GM12878 (cell line): ENCODE data around the gene KLF12. TPM values are rescaled to one million over a fixed set of nuclear protein-coding genes. Genes with fewer than 3 reads are reported as not detected.

ENCODE experiments used
- ATF3 ChIP-seq: IDR thresholded peaks from 2 replicates; pipeline ENCODE4 v1.6.1; 2011; ENCODE audit warnings: low read depth, mild to moderate bottlenecking, low read length, moderate library complexity, borderline replicate concordance; ENCODE audit errors: extremely low read depth
- BCLAF1 ChIP-seq: fragments of 450-650 bp; IDR thresholded peaks from 2 replicates; pipeline ENCODE4 v1.6.1; 2017; ENCODE audit warnings: antibody characterized with exemption, mild to moderate bottlenecking, moderate library complexity
- BHLHE40 ChIP-seq, 2 experiments: fragments of 450-650 bp in 1 of 2; IDR thresholded peaks; 2 replicates each; pipeline ENCODE4 v1.6.1; 2011 to 2017; ENCODE audit warnings: low read depth in 2 of 2, borderline replicate concordance in 1 of 2, improper control_type of control experiment in 1 of 2, low read length in 1 of 2, mild to moderate bottlenecking in 1 of 2
- IRF4 ChIP-seq: IDR thresholded peaks from 2 replicates; pipeline ENCODE4 v1.6.1; 2011; ENCODE audit warnings: low read depth, low read length
- MEF2A ChIP-seq: IDR thresholded peaks from 2 replicates; pipeline ENCODE4 v1.6.1; 2011; ENCODE audit warnings: low read depth, mild to moderate bottlenecking, low read length, moderate library complexity; ENCODE audit not compliant: insufficient read depth
- RAD21 ChIP-seq: IDR thresholded peaks from 2 replicates; pipeline ENCODE4 v1.6.1; 2011; ENCODE audit warnings: mild to moderate bottlenecking, low read depth, low read length, moderate library complexity; ENCODE audit not compliant: insufficient read depth
- RAD51 ChIP-seq: fragments of 450-650 bp; IDR thresholded peaks from 2 replicates; pipeline ENCODE4 v1.6.1; 2016; ENCODE audit warnings: moderate library complexity, mild to moderate bottlenecking, inconsistent platforms
- RFX5 ChIP-seq: IDR thresholded peaks from 2 replicates; pipeline ENCODE4 v1.6.1; 2011; ENCODE audit warnings: low read depth, low read length, improper control_type of control experiment
- RUNX3 ChIP-seq: IDR thresholded peaks from 2 replicates; pipeline ENCODE4 v1.6.1; 2012; ENCODE audit warnings: low read length, inconsistent platforms
- SRF ChIP-seq, 2 experiments: IDR thresholded peaks; 2 replicates each; pipeline ENCODE4 v1.6.1; 2011; ENCODE audit warnings: low read depth in 2 of 2, low read length in 2 of 2, mild to moderate bottlenecking in 1 of 2, moderate library complexity in 1 of 2
- TARDBP ChIP-seq: IDR thresholded peaks from 2 replicates; pipeline ENCODE4 v1.6.1; 2016; ENCODE audit warnings: borderline replicate concordance
- ZNF207 ChIP-seq: fragments of 450-650 bp; IDR thresholded peaks from 2 replicates; pipeline ENCODE4 v1.6.1; 2014; ENCODE audit warnings: antibody characterized with exemption, mild to moderate bottlenecking, borderline replicate concordance
- ZNF217 ChIP-seq: fragments of 450-650 bp; IDR thresholded peaks from 2 replicates; pipeline ENCODE4 v1.6.1; 2017; ENCODE audit warnings: antibody characterized with exemption, mild to moderate bottlenecking
- polyA plus RNA-seq, 11 experiments: library from polyadenylated mRNA; depleted of rRNA in 4 of 11; unstranded in 6 of 11; stranded (reverse) in 5 of 11; fragments of >200 nt; fragmentation: Nextera tagmentation in 4 of 11; fragmentation: Illumina TruSeq in 1 of 11; extraction: Ambion mirVana in 4 of 11; extraction: Trizol in 1 of 11; gene quantifications; 1 replicate in 1 of 11; 2 replicates in 10 of 11; pipeline versions ENCODE4 v1.2.1 to v1.2.3, GENCODE V29; 2011 to 2016; ENCODE audit warnings: inconsistent platforms in 2 of 11, missing spikeins in 2 of 11, low read depth in 1 of 11
- total RNA-seq, 4 experiments: library from RNA; depleted of rRNA in 3 of 4; stranded (reverse); fragments of >200 nt in 3 of 4; fragmentation: Illumina TruSeq in 1 of 4; extraction: Trizol in 1 of 4; gene quantifications; 2 replicates each; pipeline versions ENCODE4 v1.2.1 to v1.2.3, GENCODE V29; 2013 to 2021
- TF ChIP-seq, protein P1 (sequence below): IDR thresholded peaks from 2 replicates; pipeline ENCODE4 v1.6.1; 2012; ENCODE audit warnings: improper control_type of control experiment, low read depth, low read length; ENCODE audit not compliant: insufficient replicate concordance
- TF ChIP-seq, protein P2 (sequence below): IDR thresholded peaks from 2 replicates; pipeline ENCODE4 v1.6.1; 2012; ENCODE audit warnings: low read length, inconsistent platforms

Gene KLF12
- total and polyA plus RNA-seq, 10 of the 15 experiments (the other 5 are each of a cell fraction or from before 2014, with no cell fraction given) = 0.11 to 11.4 (median 0.98) TPM

DNA sequence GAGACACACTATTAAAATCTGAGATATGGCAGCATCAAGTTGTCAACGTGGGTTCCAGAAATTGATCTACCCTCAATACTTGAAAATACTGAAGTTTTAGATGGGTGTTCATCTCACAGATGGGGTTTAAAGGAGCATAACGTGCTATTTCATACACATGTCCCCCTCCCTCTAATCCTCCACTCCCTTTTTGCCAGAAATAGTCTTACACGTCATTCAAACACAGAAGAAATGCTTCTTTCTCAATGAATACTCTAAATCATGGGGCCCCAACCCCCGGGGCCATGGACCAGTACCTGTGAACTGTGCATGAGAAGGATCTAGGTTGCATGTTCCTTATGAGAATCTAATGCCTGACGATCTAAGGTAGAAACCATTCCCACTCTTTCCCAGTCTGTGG lies 19.6 kb downstream of the KLF12 start (continued):
- TF ChIP-seq, protein P1, sequence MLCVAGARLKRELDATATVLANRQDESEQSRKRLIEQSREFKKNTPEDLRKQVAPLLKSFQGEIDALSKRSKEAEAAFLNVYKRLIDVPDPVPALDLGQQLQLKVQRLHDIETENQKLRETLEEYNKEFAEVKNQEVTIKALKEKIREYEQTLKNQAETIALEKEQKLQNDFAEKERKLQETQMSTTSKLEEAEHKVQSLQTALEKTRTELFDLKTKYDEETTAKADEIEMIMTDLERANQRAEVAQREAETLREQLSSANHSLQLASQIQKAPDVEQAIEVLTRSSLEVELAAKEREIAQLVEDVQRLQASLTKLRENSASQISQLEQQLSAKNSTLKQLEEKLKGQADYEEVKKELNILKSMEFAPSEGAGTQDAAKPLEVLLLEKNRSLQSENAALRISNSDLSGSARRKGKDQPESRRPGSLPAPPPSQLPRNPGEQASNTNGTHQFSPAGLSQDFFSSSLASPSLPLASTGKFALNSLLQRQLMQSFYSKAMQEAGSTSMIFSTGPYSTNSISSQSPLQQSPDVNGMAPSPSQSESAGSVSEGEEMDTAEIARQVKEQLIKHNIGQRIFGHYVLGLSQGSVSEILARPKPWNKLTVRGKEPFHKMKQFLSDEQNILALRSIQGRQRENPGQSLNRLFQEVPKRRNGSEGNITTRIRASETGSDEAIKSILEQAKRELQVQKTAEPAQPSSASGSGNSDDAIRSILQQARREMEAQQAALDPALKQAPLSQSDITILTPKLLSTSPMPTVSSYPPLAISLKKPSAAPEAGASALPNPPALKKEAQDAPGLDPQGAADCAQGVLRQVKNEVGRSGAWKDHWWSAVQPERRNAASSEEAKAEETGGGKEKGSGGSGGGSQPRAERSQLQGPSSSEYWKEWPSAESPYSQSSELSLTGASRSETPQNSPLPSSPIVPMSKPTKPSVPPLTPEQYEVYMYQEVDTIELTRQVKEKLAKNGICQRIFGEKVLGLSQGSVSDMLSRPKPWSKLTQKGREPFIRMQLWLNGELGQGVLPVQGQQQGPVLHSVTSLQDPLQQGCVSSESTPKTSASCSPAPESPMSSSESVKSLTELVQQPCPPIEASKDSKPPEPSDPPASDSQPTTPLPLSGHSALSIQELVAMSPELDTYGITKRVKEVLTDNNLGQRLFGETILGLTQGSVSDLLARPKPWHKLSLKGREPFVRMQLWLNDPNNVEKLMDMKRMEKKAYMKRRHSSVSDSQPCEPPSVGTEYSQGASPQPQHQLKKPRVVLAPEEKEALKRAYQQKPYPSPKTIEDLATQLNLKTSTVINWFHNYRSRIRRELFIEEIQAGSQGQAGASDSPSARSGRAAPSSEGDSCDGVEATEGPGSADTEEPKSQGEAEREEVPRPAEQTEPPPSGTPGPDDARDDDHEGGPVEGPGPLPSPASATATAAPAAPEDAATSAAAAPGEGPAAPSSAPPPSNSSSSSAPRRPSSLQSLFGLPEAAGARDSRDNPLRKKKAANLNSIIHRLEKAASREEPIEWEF = no peak
- TF ChIP-seq ZNF217 (no peak), RFX5 (no peak), RAD51 (no peak), MEF2A (no peak), ZNF207 (no peak), IRF4 (no peak), BHLHE40 (IDR thresholded peaks at IDR 0.05; ENCODE audit: borderline replicate concordance in 1 of 2, low read depth in 2 of 2, low read length in 1 of 2) (no peak), RAD21 (no peak), RUNX3 (no peak), BCLAF1 (no peak), ATF3 (no peak), SRF (IDR thresholded peaks at IDR 0.05; ENCODE audit: low read depth in 2 of 2, low read length in 2 of 2) (no peak), TARDBP (no peak)
- TF ChIP-seq, protein P2, sequence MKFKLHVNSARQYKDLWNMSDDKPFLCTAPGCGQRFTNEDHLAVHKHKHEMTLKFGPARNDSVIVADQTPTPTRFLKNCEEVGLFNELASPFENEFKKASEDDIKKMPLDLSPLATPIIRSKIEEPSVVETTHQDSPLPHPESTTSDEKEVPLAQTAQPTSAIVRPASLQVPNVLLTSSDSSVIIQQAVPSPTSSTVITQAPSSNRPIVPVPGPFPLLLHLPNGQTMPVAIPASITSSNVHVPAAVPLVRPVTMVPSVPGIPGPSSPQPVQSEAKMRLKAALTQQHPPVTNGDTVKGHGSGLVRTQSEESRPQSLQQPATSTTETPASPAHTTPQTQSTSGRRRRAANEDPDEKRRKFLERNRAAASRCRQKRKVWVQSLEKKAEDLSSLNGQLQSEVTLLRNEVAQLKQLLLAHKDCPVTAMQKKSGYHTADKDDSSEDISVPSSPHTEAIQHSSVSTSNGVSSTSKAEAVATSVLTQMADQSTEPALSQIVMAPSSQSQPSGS = no peak
